HepG2 (cell line): ENCODE results near the gene ABHD2. TPM values are rescaled to one million over a fixed set of nuclear protein-coding genes. Genes with fewer than 3 reads are reported as not detected.

Source experiments
- BRCA1 ChIP-seq: sonication (generic); formaldehyde crosslinking; IDR thresholded peaks from 2 replicates; pipeline ENCODE4 v1.4.0; 2020; ENCODE audit warnings: missing genetic modification reagents
- BRD4 ChIP-seq: sonication (generic); formaldehyde crosslinking; IDR thresholded peaks from 2 replicates; pipeline ENCODE4 v1.4.0; 2020; ENCODE audit warnings: missing genetic modification reagents
- CREB1 ChIP-seq, 2 experiments: fragments of 450-650 bp in 1 of 2; IDR thresholded peaks; 2 replicates each; pipeline ENCODE4 v1.6.1; 2016 to 2017; ENCODE audit warnings: control low read depth in 1 of 2, mild to moderate bottlenecking in 1 of 2, missing compliant biosample characterization in 1 of 2, missing genetic modification characterization in 1 of 2
- CREM ChIP-seq, 2 experiments: sonication (generic) in 1 of 2; formaldehyde crosslinking in 1 of 2; IDR thresholded peaks; 2 replicates each; pipeline versions ENCODE4 v1.4.0 to v1.6.1; 2016 to 2020; ENCODE audit warnings: antibody characterized with exemption in 1 of 2, mild to moderate bottlenecking in 1 of 2, missing genetic modification reagents in 1 of 2
- FIP1L1 ChIP-seq: fragments of 200-400 bp; formaldehyde crosslinking; IDR thresholded peaks from 2 replicates; pipeline ENCODE4 v1.6.1; 2018; ENCODE audit warnings: low read depth, mild to moderate bottlenecking, low read length, moderate library complexity, borderline replicate concordance; ENCODE audit not compliant: insufficient read depth
- FOXK2 ChIP-seq: fragments of 450-650 bp; IDR thresholded peaks from 2 replicates; pipeline ENCODE4 v1.6.1; 2016
- GATA4 ChIP-seq: sonication (generic); IDR thresholded peaks from 2 replicates; pipeline ENCODE4 v1.6.1; 2016; ENCODE audit warnings: antibody characterized with exemption, low read depth, borderline replicate concordance
- HNRNPUL1 ChIP-seq: fragments of 200-400 bp; formaldehyde crosslinking; IDR thresholded peaks from 2 replicates; pipeline ENCODE4 v1.6.1; 2017; ENCODE audit warnings: low read depth, mild to moderate bottlenecking, low read length, moderate library complexity
- PITX1 ChIP-seq: sonication (generic); formaldehyde crosslinking; IDR thresholded peaks from 2 replicates; pipeline ENCODE4 v1.5.1; 2020; ENCODE audit warnings: mild to moderate bottlenecking, missing genetic modification reagents
- REL ChIP-seq: sonication (generic); formaldehyde crosslinking; conservative IDR thresholded peaks from 2 replicates; pipeline ENCODE4 v1.8.0; 2022; ENCODE audit warnings: mild to moderate bottlenecking, missing genetic modification reagents, moderate library complexity
- THAP7 ChIP-seq: sonication (generic); formaldehyde crosslinking; IDR thresholded peaks from 2 replicates; pipeline ENCODE4 v1.8.1; 2023; ENCODE audit warnings: mild to moderate bottlenecking, missing genetic modification reagents
- ZBTB37 ChIP-seq: sonication (generic); formaldehyde crosslinking; IDR thresholded peaks from 2 replicates; pipeline ENCODE4 v1.4.0; 2020; ENCODE audit warnings: mild to moderate bottlenecking, missing genetic modification reagents
- ZFP90 ChIP-seq: sonication (generic); formaldehyde crosslinking; IDR thresholded peaks from 2 replicates; pipeline ENCODE4 v1.8.0; 2022; ENCODE audit warnings: missing genetic modification reagents, mild to moderate bottlenecking, inconsistent platforms, borderline replicate concordance
- ZNF274 ChIP-seq: sonication (generic); formaldehyde crosslinking; IDR thresholded peaks from 2 replicates; pipeline ENCODE4 v1.5.1; 2020; ENCODE audit warnings: mild to moderate bottlenecking, missing genetic modification reagents
- ZNF616 ChIP-seq: sonication (generic); formaldehyde crosslinking; IDR thresholded peaks from 2 replicates; pipeline ENCODE4 v1.5.0; 2020; ENCODE audit warnings: low read depth, mild to moderate bottlenecking, missing genetic modification reagents
- ZNF704 ChIP-seq: sonication (generic); formaldehyde crosslinking; IDR thresholded peaks from 2 replicates; pipeline ENCODE4 v1.8.1; 2023; ENCODE audit warnings: mild to moderate bottlenecking, inconsistent platforms, moderate library complexity, missing genetic modification reagents, borderline replicate concordance
- ZNF841 ChIP-seq: sonication (generic); formaldehyde crosslinking; IDR thresholded peaks from 2 replicates; pipeline ENCODE4 v1.8.1; 2023; ENCODE audit warnings: missing genetic modification reagents, borderline replicate concordance
- polyA plus RNA-seq, 8 experiments: library from polyadenylated mRNA; depleted of rRNA in 3 of 8; stranded (reverse) in 7 of 8; unstranded in 1 of 8; fragments of >200 nt; fragmentation: Illumina TruSeq in 4 of 8; extraction: Trizol in 4 of 8; gene quantifications; 2 replicates each; pipeline versions ENCODE4 v1.2.1 to v1.2.3, GENCODE V29; 2011 to 2016; ENCODE audit warnings: low read depth in 4 of 8, missing spikeins in 1 of 8, mixed read lengths in 1 of 8; ENCODE audit not compliant: insufficient read depth in 1 of 8
- total RNA-seq, 5 experiments: library from RNA; depleted of rRNA; stranded (reverse); fragments of >200 nt; fragmentation: Illumina TruSeq; extraction: Trizol; gene quantifications; 2 replicates each; pipeline ENCODE4 v1.2.3, GENCODE V29; 2016; ENCODE audit warnings: low read depth in 1 of 5
- TF ChIP-seq, protein P1 (sequence below): sonication (generic); formaldehyde crosslinking; IDR thresholded peaks from 2 replicates; pipeline ENCODE4 v1.4.0; 2020; ENCODE audit warnings: missing genetic modification reagents
- TF ChIP-seq, protein P2 (sequence below): sonication (generic); formaldehyde crosslinking; IDR thresholded peaks from 2 replicates; pipeline ENCODE4 v1.4.0; 2020; ENCODE audit warnings: missing genetic modification reagents; ENCODE audit errors: not compliant biosample characterization
- TF ChIP-seq, protein P3 (sequence below): conservative IDR thresholded peaks from 2 replicates; pipeline ENCODE4 v1.6.1; 2018; ENCODE audit warnings: missing genetic modification reagents

Gene ABHD2
- total and polyA plus RNA-seq, 2 of the 13 experiments (the other 11 are each of a cell fraction or from before 2014, with no cell fraction given), result 14.8 to 22.4 TPM

DNA sequence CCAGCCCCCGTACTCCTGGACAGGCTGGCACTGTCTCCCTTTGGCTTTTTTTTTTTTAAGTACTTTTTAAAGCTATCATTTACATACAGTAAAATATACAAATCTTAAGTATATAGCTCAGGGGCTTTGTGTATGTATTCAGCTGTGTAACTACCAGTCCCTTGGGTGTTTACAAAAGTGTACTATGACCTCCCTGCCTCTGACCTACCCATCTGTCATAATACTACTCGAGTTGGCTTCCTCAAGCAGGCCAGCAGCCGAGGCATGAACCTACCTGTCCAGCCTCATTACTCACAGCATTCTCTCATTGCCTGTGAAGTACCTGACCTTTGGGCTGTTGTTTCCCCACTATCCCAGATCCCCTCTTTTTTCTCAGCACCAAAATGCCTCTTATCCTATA lies 33.2 kb downstream of the ABHD2 start (continued):
- TF ChIP-seq, protein P1, sequence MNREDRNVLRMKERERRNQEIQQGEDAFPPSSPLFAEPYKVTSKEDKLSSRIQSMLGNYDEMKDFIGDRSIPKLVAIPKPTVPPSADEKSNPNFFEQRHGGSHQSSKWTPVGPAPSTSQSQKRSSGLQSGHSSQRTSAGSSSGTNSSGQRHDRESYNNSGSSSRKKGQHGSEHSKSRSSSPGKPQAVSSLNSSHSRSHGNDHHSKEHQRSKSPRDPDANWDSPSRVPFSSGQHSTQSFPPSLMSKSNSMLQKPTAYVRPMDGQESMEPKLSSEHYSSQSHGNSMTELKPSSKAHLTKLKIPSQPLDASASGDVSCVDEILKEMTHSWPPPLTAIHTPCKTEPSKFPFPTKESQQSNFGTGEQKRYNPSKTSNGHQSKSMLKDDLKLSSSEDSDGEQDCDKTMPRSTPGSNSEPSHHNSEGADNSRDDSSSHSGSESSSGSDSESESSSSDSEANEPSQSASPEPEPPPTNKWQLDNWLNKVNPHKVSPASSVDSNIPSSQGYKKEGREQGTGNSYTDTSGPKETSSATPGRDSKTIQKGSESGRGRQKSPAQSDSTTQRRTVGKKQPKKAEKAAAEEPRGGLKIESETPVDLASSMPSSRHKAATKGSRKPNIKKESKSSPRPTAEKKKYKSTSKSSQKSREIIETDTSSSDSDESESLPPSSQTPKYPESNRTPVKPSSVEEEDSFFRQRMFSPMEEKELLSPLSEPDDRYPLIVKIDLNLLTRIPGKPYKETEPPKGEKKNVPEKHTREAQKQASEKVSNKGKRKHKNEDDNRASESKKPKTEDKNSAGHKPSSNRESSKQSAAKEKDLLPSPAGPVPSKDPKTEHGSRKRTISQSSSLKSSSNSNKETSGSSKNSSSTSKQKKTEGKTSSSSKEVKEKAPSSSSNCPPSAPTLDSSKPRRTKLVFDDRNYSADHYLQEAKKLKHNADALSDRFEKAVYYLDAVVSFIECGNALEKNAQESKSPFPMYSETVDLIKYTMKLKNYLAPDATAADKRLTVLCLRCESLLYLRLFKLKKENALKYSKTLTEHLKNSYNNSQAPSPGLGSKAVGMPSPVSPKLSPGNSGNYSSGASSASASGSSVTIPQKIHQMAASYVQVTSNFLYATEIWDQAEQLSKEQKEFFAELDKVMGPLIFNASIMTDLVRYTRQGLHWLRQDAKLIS (CRISPR knock-in tag), result no peak
- no peak for TF ChIP-seq ZNF274 (CRISPR knock-in tag)
- TF ChIP-seq BRD4 (CRISPR knock-in tag), result no peak
- no peak for TF ChIP-seq ZNF841 (CRISPR knock-in tag)
- TF ChIP-seq THAP7 (CRISPR knock-in tag), result no peak
- no peak for TF ChIP-seq GATA4
- TF ChIP-seq ZNF704 (CRISPR knock-in tag), result no peak
- TF ChIP-seq, protein P2, sequence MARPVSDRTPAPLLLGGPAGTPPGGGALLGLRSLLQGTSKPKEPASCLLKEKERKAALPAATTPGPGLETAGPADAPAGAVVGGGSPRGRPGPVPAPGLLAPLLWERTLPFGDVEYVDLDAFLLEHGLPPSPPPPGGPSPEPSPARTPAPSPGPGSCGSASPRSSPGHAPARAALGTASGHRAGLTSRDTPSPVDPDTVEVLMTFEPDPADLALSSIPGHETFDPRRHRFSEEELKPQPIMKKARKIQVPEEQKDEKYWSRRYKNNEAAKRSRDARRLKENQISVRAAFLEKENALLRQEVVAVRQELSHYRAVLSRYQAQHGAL, result no peak
- TF ChIP-seq PITX1, result no peak
- TF ChIP-seq, protein P3, sequence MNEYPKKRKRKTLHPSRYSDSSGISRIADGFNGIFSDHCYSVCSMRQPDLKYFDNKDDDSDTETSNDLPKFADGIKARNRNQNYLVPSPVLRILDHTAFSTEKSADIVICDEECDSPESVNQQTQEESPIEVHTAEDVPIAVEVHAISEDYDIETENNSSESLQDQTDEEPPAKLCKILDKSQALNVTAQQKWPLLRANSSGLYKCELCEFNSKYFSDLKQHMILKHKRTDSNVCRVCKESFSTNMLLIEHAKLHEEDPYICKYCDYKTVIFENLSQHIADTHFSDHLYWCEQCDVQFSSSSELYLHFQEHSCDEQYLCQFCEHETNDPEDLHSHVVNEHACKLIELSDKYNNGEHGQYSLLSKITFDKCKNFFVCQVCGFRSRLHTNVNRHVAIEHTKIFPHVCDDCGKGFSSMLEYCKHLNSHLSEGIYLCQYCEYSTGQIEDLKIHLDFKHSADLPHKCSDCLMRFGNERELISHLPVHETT (CRISPR knock-in tag), result no peak
- TF ChIP-seq BRCA1, result no peak
- peak; percentile 37; the same call in 1 of the 2 replicates for TF ChIP-seq CREB1 (IDR thresholded peaks at IDR 0.05)
- 0 out of 2 replicates have a peak, but pooled peaks have one; percentile 27 for TF ChIP-seq CREB1 (CRISPR knock-in tag; IDR thresholded peaks at IDR 0.05)
- TF ChIP-seq ZBTB37, result no peak
- TF ChIP-seq FOXK2, result peak; percentile 80
- TF ChIP-seq ZFP90 (CRISPR knock-in tag), result no peak
- no peak for TF ChIP-seq ZNF616 (CRISPR knock-in tag)
- TF ChIP-seq CREM (IDR thresholded peaks at IDR 0.05), result peak; percentile 57
- TF ChIP-seq CREM (CRISPR knock-in tag; IDR thresholded peaks at IDR 0.05), result no peak
- no peak for TF ChIP-seq HNRNPUL1
- TF ChIP-seq REL (CRISPR knock-in tag), result no peak
- no peak for TF ChIP-seq FIP1L1
